SW480 (cell line): ENCODE results near the gene ING5.

Source experiments
- DNase-seq: peaks from one replicate; pipeline ENCODE4 v3.0.0-alpha.2; 2016; ENCODE audit warnings: low spot score

Gene ING5

GRCh38 chr2:241672243-241673188 lies 29.3 kb upstream of the ING5 start:
- no peak for DNase-seq

- DNase-seq: no peak
Measured at GRCh38 chr2:241673189-241673663, 28.6 kb upstream of the ING5 start.

- DNase-seq: no peak
Measured at GRCh38 chr2:241673797-241674725, 27.8 kb upstream of the ING5 start.

- DNase-seq: no peak
Measured at GRCh38 chr2:241675885-241676284, 26.0 kb upstream of the ING5 start.

- DNase-seq: no peak
Measured at GRCh38 chr2:241676665-241677064, 25.2 kb upstream of the ING5 start.

- no peak for DNase-seq
Measured at GRCh38 chr2:241677392-241677791, 24.4 kb upstream of the ING5 start.

GRCh38 chr2:241678307-241678706 lies 23.5 kb upstream of the ING5 start:
- DNase-seq: no peak

GRCh38 chr2:241678784-241679540 lies 22.9 kb upstream of the ING5 start:
- DNase-seq: no peak

GRCh38 chr2:241680044-241680443 lies 21.8 kb upstream of the ING5 start:
- no peak for DNase-seq

- peak; percentile 45 for DNase-seq
Measured at GRCh38 chr2:241680827-241681599, 20.8 kb upstream of the ING5 start.

- no peak for DNase-seq
Measured at GRCh38 chr2:241686324-241686649, 15.6 kb upstream of the ING5 start.

- DNase-seq: peak; percentile 93
Measured at GRCh38 chr2:241686650-241687425, 15.0 kb upstream of the ING5 start, which contains the start of gene DTYMK. Gene DTYMK, minus strand, starts transcription at chr2:241686815. Its CDS starts 32 bp downstream, at chr2:241686783.

GRCh38 chr2:241689306-241689705 lies 12.5 kb upstream of the ING5 start:
- DNase-seq: no peak

- DNase-seq: no peak
Measured at GRCh38 chr2:241690202-241690717, 11.6 kb upstream of the ING5 start.

GRCh38 chr2:241692448-241692847 lies 9.4 kb upstream of the ING5 start:
- no peak for DNase-seq

GRCh38 chr2:241695651-241696050 lies 6.2 kb upstream of the ING5 start:
- DNase-seq: no peak

GRCh38 chr2:241701149-241701398 lies 765 bp upstream of the ING5 start:
- no peak for DNase-seq

- peak; percentile 83 for DNase-seq
Measured at GRCh38 chr2:241702155-241703031, 554 bp downstream of the ING5 start.

GRCh38 chr2:241703032-241703604 lies 1.3 kb downstream of the ING5 start:
- DNase-seq: no peak
